ENCODE measurements around the gene BCAS3.

Gene BCAS3

DNA sequence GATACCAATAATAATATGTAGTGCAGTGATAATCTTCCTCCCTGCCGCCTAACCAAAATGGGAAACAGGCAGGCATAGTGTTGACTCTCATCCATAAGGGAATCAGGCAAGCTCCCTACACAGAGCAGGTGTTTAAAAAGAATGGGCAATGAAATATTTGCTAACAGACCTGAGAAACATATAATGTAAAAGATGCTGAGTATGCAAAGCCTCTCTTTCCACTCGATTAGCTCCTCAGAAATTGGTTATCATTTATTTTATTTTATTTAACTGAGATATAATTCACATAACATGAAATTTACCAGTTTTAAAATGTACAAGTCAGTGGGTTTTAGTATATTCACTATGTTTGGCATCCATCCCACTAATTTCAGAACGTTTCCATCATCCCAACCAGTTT, 404.3 kb downstream of the BCAS3 start:
- no peak for DNase-seq

DNA sequence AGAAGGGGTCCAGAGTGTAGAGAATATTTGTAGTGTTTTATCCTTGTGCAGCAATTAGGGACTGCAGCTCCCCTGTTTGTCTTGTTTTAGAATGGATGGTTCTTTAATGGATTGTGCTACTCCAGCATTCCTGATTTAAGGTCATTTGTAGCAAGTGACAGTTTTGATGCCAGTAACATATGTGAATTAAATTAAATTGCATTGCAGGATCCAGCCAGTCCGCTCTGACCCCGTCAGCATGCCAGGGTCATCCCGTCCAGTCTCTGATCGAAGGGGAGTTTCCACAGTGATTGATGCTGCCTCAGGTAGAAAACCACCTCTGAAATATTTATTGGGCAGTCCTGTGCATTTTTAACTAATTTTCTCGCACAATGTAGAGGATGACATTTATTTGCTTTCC, 406.6 kb downstream of the BCAS3 start:
- DNase-seq: no peak

DNA sequence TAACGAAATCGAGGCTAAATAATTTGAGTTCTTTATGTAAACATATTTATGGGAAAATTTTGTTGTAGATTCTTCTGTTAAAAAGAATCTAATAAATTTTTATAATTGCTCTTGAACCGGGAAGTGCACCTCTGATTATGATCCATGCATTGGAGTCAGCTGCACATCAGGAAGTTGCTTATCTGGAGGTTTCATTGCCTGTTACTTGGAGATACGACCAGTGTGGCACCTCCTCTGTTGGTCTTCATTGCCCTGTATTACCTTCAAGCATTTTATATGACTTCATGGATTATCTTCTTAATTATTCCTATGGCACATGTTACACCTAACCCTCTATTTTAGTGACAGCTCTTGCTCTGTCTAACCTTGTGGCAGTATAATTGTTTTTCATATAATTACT, 409.4 kb downstream of the BCAS3 start:
- DNase-seq: no peak

- DNase-seq: no peak
Measured at GRCh38 chr17:61088556-61088955, 410.9 kb downstream of the BCAS3 start.

GRCh38 chr17:61091096-61091495, 413.4 kb downstream of the BCAS3 start:
- no peak for DNase-seq

- no peak for DNase-seq
Measured at GRCh38 chr17:61097781-61098180, 420.1 kb downstream of the BCAS3 start.

- DNase-seq: no peak
Measured at GRCh38 chr17:61106354-61106753, 428.7 kb downstream of the BCAS3 start.

DNA sequence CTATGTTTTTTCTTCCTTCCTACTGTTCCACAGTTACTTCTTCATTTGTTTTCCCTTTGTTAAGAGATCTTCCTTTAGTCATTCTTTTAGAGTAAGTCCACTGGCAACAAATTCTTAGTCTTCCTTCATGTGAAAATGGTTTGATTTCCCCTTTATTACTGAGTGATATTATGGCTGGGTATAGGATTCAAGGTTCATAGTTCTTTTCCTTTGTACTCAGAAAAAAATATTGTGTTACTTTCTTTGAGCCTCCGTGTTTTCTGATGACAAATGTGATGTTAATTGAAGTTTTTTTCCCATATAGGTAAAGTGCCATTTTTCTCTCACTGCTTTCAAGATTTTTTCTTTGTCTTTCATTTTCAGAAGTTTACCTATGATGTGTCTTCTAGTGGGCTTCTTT, 438.9 kb downstream of the BCAS3 start:
- no peak for DNase-seq

DNA sequence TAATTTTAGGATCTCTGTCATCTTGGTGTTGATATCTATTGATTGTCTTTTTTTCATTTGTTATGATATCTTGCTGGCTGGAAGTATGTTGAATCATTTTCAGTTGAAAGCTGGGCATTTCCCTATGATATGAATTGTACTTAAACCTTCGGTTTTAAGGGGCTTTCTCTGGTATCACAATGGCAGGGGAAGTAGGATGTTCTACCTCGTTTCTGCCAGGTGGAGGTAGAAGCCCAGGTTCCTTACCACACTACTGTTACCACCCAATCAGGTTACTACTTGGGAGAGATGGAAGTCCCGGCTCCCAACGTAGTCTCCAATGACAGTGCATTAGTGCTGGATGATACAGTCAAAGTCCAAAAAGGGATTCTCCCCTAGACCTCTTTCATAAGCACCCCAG, 440.3 kb downstream of the BCAS3 start:
- no peak for DNase-seq

DNA sequence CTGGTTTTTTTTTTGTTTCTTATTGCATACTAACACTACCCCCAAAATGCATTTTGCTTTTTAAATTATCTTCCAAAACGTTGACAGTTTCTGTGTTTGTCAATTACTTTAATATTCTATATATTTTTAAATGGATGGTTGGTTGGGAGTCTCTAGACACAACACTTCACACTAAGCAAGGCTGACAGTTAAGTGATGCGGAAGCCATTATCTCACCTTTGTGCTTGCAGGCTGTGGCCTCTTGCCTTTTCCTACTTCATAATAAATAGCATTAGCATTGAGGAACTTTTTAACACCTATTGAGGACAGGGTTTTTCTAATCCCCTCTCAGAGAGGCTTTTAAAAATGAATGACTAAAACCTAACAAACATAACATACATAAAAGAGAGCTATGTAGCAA, 441.2 kb downstream of the BCAS3 start:
- DNase-seq: no peak

DNA sequence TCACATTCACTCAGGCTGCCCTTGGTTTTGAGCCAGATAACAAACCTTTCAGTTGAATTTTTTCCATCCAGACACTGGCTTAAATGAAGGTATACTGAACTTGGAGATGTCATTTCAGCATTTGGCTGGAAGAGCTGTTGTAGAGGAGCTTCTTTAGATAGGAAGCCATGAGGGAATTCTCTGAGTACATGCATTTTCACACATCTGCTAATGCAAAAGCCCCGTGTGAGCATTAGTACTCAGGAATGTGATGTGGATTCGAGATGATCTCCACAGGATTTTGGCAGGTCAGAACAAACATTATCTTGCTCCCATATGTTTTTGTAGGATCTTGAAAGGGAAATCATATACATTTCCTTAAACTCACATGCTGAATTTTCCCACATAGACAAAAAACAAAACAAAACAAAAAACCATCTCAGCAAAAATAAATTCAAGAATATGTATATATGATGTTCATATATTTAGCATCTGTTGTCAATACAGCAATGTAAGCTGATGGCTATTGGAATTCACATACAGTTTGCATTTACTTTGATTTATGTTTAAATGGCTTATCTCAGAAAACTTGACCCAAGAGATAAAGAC, 444.8 kb downstream of the BCAS3 start:
- no peak for DNase-seq

DNA sequence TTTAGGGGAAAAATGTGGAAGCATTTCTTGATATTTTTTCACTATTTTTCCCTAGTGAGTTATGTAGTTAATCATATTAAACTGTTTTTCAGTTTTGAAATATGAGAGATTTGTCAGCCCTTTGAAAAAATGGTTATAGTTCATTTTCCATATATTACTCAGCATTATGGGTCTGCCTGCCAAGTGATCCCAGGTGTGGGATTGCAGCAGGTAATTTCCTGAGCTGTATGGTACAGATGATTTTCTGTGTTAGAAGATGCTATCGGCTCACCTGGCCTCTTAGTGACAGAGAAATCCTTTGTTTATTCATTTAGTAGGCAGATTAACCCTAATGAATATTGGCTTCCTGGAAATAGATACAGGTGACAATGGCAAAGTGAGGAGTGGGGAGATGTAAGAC, 446.9 kb downstream of the BCAS3 start:
- no peak for DNase-seq

GRCh38 chr17:61126473-61127249, 449.0 kb downstream of the BCAS3 start:
- DNase-seq: no peak

DNA sequence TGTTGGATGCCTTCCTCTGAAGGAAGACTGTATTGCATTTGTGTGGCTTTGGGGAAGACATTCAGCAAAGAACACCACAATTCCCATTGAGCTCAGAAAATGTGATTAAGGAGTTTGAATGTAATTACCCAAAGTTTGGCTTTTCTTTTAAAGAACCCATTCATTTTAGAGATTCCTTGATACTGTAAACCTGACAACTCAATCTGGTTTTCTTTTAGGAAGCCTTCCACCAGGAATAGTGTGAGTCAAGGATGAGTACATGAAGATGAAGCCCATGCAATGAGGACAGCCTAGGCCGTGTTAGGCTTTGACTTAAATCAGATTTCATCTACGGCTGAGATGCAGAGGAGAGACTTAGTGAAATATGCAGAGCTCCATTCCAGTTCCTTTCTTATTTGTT, 450.3 kb downstream of the BCAS3 start:
- no peak for DNase-seq

DNA sequence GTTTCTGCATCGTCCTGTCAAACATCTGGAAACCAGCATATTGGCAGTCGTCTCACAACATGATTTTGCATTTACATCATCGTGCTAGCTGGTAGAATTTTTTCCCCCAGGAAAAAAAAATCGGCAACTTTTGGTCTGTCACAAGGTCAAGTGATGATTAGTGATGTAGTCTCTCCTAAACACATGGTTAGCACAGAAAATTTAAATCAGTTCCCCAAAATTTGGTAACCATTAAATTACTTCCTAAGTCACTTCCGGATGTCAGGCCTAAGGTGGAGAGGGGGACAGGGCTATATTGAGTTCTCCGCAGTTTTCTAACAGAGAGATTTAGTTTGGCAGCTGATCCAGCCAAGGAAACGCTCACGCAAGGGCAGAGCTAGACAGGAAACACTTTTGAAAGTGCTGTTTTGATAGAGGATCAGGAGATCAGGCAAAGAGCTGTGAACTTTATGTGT, 451.0 kb downstream of the BCAS3 start:
- DNase-seq: no peak

DNA sequence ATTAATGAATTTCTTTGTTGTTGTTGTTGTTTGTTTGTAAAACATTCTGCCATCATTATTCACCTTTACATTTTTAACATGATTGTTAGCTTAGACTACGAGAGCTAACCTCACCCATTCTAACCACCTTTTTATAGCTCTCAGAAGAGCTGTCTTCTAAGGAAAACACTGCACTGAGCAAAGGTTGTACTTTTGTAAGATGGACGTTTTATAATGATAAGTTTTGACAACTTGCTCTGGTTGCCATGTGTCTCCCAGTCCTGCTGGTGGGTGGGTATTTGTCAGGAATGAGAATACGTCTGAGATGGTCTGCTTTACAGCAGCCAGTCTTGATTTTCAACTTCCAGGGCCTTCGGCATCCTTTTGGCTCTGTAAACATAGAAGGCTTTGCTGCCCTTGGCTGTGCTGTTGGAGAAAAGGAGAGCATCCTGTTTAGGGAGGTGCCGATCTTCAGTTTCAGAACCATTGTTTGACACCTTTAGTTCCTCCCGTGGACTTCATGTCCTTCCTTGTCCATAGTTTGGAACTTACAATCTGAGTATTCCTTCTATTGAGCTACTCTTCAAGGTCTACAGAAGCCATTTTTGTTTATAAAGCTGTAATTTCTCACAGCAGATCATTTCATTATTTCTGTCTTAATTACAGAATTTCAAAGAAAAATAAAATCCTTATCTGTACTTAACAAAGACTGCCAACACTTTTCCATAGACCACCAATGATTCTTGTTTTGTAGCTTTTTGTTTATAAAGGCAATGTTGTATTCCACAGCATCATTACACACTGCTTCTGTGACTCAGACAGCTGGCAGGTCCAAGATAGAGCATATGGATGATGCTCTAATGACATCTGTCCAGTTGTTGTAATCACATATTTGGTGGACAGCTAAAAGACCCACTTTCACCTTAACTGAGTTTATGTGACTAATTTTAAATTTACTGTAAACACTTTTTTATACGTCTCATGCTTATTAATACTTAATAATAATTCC, 451.9 kb downstream of the BCAS3 start:
- DNase-seq: no peak

DNA sequence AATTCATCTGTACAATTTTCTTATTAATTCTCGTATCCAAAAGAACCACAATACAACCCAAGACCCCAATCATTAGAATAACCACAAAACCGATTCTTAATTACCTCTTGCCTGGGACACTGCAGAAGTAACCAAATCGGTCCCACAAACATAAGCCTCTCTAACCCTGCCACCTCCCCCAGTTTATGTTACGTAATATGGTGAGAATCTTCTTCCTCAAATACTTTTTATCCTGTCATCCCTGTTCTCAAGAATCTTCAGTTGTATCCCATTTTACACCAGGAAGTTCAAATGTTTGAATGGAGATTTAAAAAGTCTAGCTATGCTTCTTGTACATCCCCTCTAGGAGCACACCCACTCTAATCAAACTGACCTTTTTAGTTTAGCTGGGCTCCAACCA, 452.7 kb downstream of the BCAS3 start:
- DNase-seq: no peak

DNA sequence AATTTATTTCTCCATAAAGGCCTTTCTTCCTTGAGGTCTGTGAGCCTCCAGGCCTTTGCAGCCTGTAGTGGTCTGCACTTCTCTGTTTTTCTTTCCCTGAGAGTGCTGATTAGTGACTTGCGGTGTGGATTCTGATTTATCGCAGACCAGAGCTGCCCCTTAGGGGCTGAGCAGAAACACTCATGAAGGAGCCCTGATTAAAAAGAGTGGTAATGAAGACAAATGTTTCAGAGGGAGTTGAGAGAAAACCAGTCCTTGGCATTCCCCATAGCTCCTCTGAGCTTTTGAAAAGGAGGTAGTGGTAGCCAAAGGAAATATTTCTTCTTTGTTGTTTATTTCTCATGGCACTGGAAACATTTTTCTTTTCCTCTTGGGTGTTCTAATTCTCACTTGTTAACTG, 453.9 kb downstream of the BCAS3 start:
- no peak for DNase-seq

GRCh38 chr17:61132524-61132923, 454.9 kb downstream of the BCAS3 start:
- no peak for DNase-seq

- no peak for DNase-seq
Measured at GRCh38 chr17:61133853-61134252, 456.2 kb downstream of the BCAS3 start.

GRCh38 chr17:61134551-61135235, 457.0 kb downstream of the BCAS3 start:
- DNase-seq: no peak

- no peak for DNase-seq
Measured at GRCh38 chr17:61135782-61136181, 458.1 kb downstream of the BCAS3 start.

GRCh38 chr17:61136296-61136695, 458.6 kb downstream of the BCAS3 start:
- DNase-seq: no peak

Measured in NCI-H345 (cell line).